Fibroblast of villous mesenchyme (primary cell): ENCODE data around the gene LILRB3. TPM values are rescaled to one million over a fixed set of nuclear protein-coding genes. Genes with fewer than 3 reads are reported as not detected.

Source experiments
- DNase-seq: peaks from one replicate; pipeline ENCODE4 v3.0.0-alpha.2; 2010; ENCODE audit warnings: low read depth
- H3K4me3 ChIP-seq: 2 replicates; pipeline ENCODE4 v1.5.1; 2011; ENCODE audit warnings: low read depth, mild to moderate bottlenecking, low read length
- total RNA-seq: library from RNA; depleted of rRNA; stranded (reverse); fragments of >200 nt; gene quantifications from 2 replicates; pipeline ENCODE4 v1.2.3, GENCODE V29; 2012
- TF ChIP-seq, protein P1 (sequence below): IDR thresholded peaks from 2 replicates; pipeline ENCODE4 v1.5.1; 2012; ENCODE audit warnings: low read depth, mild to moderate bottlenecking, low read length; ENCODE audit not compliant: insufficient read depth

The LILRB3 gene
- total RNA-seq, 1 donor: not detected

DNA sequence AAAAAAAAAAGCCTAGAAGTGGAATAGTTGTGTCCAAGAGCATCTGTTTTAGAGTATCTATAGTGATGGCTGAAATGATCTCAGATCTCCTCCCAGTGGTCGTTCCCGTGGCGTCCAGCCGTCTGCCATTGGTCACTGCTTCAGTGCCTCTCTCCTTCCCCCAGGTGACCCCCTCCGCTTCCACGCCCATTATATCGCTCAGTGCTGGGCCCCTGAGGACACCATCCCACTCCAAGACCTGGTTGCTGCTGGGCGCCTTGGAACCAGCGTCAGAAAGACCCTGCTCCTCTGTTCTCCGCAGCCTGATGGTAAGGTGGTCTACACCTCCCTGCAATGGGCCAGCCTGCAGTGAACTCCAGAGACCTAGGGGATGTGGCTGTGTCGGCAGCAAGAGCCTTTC is 29.8 kb downstream of the LILRB3 start:
- no peak for DNase-seq
- TF ChIP-seq, protein P1, sequence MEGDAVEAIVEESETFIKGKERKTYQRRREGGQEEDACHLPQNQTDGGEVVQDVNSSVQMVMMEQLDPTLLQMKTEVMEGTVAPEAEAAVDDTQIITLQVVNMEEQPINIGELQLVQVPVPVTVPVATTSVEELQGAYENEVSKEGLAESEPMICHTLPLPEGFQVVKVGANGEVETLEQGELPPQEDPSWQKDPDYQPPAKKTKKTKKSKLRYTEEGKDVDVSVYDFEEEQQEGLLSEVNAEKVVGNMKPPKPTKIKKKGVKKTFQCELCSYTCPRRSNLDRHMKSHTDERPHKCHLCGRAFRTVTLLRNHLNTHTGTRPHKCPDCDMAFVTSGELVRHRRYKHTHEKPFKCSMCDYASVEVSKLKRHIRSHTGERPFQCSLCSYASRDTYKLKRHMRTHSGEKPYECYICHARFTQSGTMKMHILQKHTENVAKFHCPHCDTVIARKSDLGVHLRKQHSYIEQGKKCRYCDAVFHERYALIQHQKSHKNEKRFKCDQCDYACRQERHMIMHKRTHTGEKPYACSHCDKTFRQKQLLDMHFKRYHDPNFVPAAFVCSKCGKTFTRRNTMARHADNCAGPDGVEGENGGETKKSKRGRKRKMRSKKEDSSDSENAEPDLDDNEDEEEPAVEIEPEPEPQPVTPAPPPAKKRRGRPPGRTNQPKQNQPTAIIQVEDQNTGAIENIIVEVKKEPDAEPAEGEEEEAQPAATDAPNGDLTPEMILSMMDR: no peak
- H3K4me3 ChIP-seq: no peak overlapping the region

DNA sequence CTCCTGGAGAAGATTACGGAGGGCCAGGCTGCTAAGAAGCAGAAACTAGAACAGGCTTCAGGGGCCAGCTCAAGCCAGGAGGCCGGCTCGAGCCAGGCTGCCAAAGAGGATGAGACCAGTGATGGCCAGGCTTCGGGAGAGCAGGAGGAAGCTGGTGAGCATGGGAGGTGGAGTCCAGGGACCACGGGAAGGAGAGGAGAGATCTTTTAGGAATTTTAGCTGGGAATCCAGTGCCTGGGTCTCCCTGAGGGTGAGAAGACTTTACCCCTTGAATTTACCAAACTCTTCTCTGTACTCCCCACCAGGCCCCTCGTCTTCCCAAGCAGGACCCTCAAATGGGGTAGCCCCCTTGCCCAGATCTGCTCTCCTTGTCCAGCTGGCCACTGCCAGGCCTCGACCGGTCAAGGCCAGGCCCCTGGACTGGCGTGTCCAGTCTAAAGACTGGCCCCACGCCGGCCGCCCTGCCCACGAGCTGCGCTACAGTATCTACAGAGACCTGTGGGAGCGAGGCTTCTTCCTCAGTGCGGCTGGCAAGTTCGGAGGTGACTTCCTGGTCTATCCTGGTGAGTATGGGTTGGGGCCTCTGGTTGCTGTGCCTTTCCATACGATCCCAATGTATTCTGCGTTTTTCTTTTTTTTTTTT is 30.9 kb downstream of the LILRB3 start:
- DNase-seq: no peak
- H3K4me3 ChIP-seq: peak overlapping the region; percentile 85
- TF ChIP-seq, protein P1: no peak

DNA sequence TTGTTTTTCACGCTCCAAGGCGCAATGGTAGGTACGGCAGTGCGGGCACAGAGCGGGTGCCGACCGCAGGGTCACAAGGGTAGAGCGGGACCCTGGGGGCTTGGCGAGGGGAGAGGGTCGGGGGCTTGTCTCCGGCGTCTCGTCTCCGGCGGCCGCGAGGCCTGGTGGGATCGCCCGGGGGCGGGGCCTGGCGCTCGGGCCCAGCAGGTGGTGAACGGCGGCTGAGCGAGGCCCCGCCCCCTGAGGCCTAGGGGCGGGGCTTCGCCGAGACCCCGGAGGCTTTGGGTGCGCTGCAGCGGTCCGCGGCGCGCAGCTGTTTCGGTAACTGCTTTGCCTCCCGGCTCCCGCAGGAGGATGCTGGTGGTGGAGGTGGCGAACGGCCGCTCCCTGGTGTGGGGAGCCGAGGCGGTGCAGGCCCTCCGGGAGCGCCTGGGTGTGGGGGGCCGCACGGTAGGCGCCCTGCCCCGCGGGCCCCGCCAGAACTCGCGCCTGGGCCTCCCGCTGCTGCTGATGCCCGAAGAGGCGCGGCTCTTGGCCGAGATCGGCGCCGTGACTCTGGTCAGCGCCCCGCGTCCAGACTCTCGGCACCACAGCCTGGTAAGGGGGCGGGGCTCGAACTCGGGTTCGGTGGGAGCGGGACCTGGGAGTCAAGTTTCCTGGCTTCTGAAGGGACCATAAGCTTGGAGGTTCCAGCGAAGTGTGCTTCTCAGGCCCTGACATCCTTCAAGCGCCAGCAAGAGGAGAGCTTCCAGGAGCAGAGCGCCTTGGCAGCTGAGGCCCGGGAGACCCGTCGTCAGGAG is 31.6 kb downstream of the LILRB3 start, which contains the start of gene TSEN34:
Gene TSEN34 (plus strand): TSS at position 298 of the 800 bp plus-strand sequence. CDS start 57 bp downstream, at position 355.
- peak; percentile 88 for DNase-seq
- TF ChIP-seq, protein P1: no peak
- H3K4me3 ChIP-seq: peak within 1 kb of the TSS; percentile 85

DNA sequence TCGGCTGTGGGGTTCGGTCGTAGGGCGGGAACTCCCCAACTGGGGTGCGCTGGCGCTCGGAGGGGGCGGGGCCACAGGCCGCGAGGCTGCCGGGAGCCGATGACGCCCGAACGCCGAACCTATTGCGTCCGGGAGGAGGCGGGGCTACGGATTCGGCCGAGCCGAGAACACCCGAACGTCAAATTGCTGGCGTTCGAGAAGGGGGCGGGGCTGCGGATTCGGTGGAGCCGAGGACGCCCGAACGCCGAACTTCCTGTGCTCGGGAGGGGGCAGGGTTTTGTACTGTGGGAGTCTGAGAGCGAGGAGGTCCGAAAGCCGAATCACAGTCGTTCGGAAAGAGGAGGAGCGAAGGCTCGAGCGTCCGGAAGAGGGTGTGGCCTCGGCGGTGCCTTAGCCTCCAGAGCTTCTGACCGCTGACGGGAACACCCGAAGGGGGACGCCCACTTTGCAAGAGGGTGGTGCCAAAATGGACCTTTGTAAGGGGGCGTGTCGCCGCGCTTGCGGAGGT is 32.2 kb downstream of the LILRB3 start:
- TF ChIP-seq, protein P1: no peak
- peak; percentile 100 for DNase-seq
- peak overlapping the region; percentile 85 for H3K4me3 ChIP-seq

DNA sequence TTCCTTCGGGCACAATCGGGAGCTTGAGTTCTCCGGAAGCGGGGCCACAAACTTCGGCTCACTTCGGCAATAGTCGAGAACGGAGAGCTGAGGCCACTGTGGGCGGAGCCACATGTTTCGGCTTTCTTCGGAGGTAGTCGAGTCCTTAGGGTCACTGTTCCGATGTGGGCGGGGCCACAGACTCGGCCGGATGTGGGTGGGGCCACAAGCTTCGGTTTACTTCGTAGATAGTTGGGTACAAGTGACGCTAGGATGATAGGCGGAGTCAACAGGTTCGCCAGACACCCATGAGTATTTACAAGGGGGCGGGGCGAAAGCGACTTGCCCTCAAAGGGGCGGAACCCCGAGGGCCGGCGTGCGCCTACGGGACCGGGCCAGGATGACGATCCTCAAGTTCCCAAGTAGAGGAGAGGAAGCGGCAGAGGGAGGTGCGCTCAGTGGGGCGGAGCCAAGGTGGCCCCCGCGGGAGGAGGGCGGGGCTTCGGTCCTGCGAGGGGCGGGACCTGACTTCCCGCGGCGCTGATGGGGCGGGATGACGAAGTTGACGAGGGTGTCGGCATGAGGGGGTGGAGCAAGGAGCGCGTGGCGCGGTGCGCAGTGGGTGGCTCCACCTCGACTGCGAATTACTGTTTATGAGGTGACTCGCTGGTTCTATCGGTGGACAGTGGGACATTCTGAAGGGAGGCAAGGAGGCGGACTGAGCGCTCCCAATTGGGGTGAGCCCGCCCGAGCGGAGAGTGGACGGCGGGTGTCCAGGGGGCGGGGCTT is 32.9 kb downstream of the LILRB3 start:
- TF ChIP-seq, protein P1: no peak
- peak overlapping the region; percentile 85 for H3K4me3 ChIP-seq
- DNase-seq: peak; percentile 100

DNA sequence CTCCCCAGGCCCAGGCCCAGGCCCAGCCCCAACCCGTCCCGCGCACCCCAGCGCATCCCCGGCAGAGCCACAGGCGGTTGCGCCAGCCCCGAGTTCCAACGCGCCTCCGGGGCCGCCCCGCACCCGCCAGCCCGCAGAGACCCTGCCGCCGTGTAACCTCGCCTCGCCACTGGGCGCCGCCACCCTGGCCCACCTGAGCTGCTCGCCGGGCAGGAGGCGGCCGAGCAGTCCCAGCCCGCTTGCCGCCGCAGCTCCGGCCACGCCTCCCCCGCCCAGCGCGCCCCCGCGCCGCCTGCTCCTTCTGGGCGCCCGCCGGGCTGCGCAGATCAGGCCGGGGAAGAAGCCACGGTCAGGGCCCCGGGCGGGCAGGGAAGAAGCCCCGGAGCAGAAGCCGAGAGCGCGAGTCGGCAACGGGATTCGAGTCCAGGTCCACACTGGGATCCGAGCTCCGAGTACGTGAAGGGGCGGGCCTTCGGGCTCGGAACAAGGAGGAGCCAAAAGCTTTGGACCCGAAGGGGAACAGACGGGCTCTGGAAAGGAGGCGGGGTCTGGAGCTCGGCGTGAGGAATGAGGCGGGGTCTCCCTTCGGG is 33.6 kb downstream of the LILRB3 start, which contains the start of gene MBOAT7:
Gene MBOAT7 (minus strand): TSS at position 436 of the 590 bp plus-strand sequence. CDS start 1,072 bp downstream, outside the sequence.
- TF ChIP-seq, protein P1: no peak
- H3K4me3 ChIP-seq: peak within 1 kb of the TSS; percentile 85
- no peak for DNase-seq
